ENCODE results near the gene HNRNPR. TPM values are rescaled to one million over a fixed set of nuclear protein-coding genes. Genes with fewer than 3 reads are reported as not detected.

Gene HNRNPR
- total RNA-seq, 2 experiments from 2014 or later = 190 to 203 TPM

DNA sequence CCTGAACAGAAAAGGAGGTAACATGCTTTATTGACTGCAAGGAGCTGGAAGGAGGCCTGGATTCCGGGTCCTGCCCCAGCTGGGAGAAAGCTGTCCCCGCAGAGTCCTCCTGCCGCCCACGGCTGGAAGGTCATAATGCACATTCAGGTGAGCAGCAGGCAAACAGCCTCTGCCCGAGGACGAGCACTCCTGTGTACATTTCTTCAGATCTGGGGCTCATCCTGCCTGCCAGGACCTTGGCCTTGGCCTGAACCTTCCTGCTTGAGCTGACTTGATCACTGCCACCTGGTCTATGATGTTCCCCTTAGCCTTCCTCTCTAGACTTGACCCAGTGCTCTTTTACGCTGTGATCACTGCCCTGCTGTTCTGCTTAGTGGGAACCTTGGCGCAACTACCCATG, 43.4 kb upstream of the HNRNPR start:
- DNase-seq (no peak), ATAC-seq (no peak)
- Mint-ChIP-seq H3K36me3 (ENCODE audit: low read depth) (peaks cover 1% of the 10 kb centered on the region), H3K9me3 (no peaks in the 10 kb centered on the region), H3K27me3 (no peaks in the 10 kb centered on the region), H3K4me1 (ENCODE audit: low read depth) (no peaks in the 10 kb centered on the region), H3K27ac (no peak overlapping the region), H3K4me3 (no peak overlapping the region)
- TF ChIP-seq CTCF (IDR thresholded peaks at IDR 0.05) = no peak
- POLR2A ChIA-PET = no interaction called here
- CTCF ChIA-PET = interaction anchor here (0.6 to 2.2 kb wide), 2 partner anchors 15 to 109 kb away, joined by 3 to 9 read pairs; no protein-coding TSS in a partner anchor
- intact Hi-C loops (cut with micrococcal nuclease) = no loop called here

- ChIA-PET POLR2A (no interaction called here), CTCF (no interaction called here)
- Mint-ChIP-seq H3K36me3 (ENCODE audit: low read depth) (peaks cover 2% of the 10 kb centered on the region), H3K9me3 (no peaks in the 10 kb centered on the region), H3K27me3 (no peaks in the 10 kb centered on the region), H3K4me3 (no peak overlapping the region), H3K4me1 (ENCODE audit: low read depth) (no peaks in the 10 kb centered on the region), H3K27ac (no peak overlapping the region)
- no peak for TF ChIP-seq CTCF (IDR thresholded peaks at IDR 0.05)
- ATAC-seq = no peak
- intact Hi-C loops (cut with micrococcal nuclease) = no loop called here
- no peak for DNase-seq
Observed at GRCh38 chr1:23385119-23385621, 41.1 kb upstream of the HNRNPR start.

DNA sequence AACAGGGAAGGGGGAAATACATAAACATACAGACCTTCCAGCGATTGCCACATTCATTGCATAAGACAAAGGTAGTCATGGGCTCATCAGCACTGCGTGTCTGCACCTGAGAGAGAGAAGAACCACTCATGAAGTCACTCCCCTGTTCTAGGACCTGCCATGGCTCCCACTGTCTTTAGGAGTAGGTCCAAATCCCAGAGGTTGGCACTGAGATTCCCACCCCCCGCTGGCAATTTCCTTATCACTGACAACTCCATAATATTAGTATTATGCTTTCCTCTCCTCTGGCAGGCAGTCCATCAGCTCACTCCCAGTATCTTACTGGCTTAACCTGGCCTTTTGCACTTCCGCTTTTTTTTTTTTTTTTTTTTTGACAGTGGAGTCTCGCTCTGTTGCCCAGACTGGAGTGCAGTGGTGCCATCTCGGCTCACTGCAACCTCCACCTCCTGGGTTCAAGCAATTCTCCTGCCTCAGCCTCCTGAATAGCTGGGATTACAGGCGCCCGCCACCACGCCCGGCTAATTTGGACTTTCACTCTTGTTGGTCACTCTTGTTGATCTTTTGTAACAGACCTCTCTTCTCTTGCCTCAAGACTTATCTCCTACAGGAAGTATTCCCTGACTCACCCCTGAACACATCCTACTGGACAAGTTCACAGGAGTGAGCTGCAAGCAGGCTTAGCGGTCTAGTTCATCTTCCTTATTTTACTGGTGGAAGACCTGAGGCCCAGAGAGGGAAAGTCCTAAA, 40.4 kb upstream of the HNRNPR start:
- no peaks in the 10 kb centered on the region for H3K9me3 Mint-ChIP-seq
- no peaks in the 10 kb centered on the region for H3K27me3 Mint-ChIP-seq
- H3K4me3 Mint-ChIP-seq = no peak overlapping the region
- H3K4me1 Mint-ChIP-seq (ENCODE audit: low read depth) = no peaks in the 10 kb centered on the region
- ChIA-PET CTCF (no interaction called here), POLR2A (no interaction called here)
- intact Hi-C loops (cut with micrococcal nuclease) = no loop called here
- DNase-seq (no peak), ATAC-seq (no peak)
- H3K36me3 Mint-ChIP-seq (ENCODE audit: low read depth) = peaks cover 2% of the 10 kb centered on the region
- no peak overlapping the region for H3K27ac Mint-ChIP-seq
- no peak for TF ChIP-seq CTCF (IDR thresholded peaks at IDR 0.05)

- intact Hi-C loops (cut with micrococcal nuclease) = no loop called here
- H3K4me1 Mint-ChIP-seq (ENCODE audit: low read depth) = no peaks in the 10 kb centered on the region
Observed at GRCh38 chr1:23383577-23384311, 39.7 kb upstream of the HNRNPR start.

More at GRCh38 chr1:23383577-23384311, 39.7 kb upstream of the HNRNPR start:
- ChIA-PET POLR2A (no interaction called here), CTCF (no interaction called here)
- H3K9me3 Mint-ChIP-seq = no peaks in the 10 kb centered on the region
- ATAC-seq = no peak
- DNase-seq = no peak
- TF ChIP-seq CTCF (IDR thresholded peaks at IDR 0.05) = no peak
- peaks cover 2% of the 10 kb centered on the region for H3K36me3 Mint-ChIP-seq (ENCODE audit: low read depth)
- H3K27me3 Mint-ChIP-seq = no peaks in the 10 kb centered on the region
- no peak overlapping the region for H3K4me3 Mint-ChIP-seq
- H3K27ac Mint-ChIP-seq = no peak overlapping the region

Measured in activated CD8-positive, alpha-beta T cell treated with anti-CD3 and anti-CD28 coated beads for 36 hours (primary cell).